T-helper 2 cell treated with Interferon-gamma antibody and Interleukin-4, amounts not matched to agents 5 μg/mL and 100 μg/mL, for 36 hours (primary cell): ENCODE data around the gene HMG20B.

ENCODE experiments used
- DNase-seq: peaks from one replicate; pipeline ENCODE4 v3.0.0; 2021; ENCODE audit warnings: low spot score
- H3K27ac Mint-ChIP-seq: one replicate; pipeline ENCODE4 v1.8.0; 2021; ENCODE audit warnings: mild to moderate bottlenecking, mixed read lengths
- H3K27me3 Mint-ChIP-seq: one replicate; pipeline ENCODE4 v1.8.0; 2021; ENCODE audit warnings: low read depth, mixed read lengths
- H3K36me3 Mint-ChIP-seq: one replicate; pipeline ENCODE4 v1.8.0; 2021; ENCODE audit warnings: low read depth, mixed read lengths
- H3K4me1 Mint-ChIP-seq: one replicate; pipeline ENCODE4 v1.8.0; 2021; ENCODE audit warnings: low read depth, mixed read lengths
- H3K4me3 Mint-ChIP-seq: one replicate; pipeline ENCODE4 v1.8.0; 2022; ENCODE audit warnings: mild to moderate bottlenecking, moderate library complexity, mixed read lengths
- H3K9me3 Mint-ChIP-seq: one replicate; pipeline ENCODE4 v1.8.0; 2021; ENCODE audit warnings: mixed read lengths

HMG20B gene

DNA sequence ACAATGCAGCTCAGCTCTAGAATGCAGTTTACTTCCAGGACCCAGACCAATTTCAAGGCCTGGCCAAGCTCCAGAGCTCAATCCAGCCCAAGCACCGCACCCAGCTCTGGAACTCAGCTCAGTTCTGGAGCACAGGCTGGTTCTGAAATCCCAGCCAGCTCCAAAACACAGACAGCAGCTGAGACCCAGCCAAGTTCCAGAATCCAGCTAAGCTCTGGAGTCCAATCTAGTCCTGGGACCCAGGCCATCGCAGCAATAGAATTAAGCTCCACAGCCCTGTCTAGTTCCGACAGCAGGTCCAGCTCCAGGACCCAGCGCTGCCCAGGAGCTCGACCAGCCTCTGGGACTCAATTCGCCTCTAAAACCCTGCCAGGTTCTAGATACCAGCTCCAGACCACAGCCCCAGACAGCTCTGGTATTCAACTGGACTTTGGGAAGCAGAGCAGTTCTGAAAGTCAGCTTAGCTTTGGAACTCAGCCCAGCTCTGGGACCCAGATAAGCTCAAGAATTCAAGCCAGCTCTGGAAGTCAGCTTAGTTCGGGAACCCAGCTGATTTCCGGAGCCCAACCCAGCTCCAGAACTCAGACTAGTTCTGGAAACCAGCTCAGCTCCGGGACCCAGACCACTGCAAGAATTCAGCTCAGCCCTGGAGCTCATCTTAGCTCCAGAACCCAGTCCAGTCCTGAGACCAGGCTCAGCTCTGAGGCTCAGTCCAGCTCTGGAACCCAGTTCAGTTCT is 19.3 kb downstream of the HMG20B start:
- peaks cover 5% of the 10 kb centered on the region for H3K9me3 Mint-ChIP-seq
- no peaks in the 10 kb centered on the region for H3K27me3 Mint-ChIP-seq
- H3K4me1 Mint-ChIP-seq = no peaks in the 10 kb centered on the region
- no peaks in the 10 kb centered on the region for H3K36me3 Mint-ChIP-seq
- DNase-seq = no peak
- no peak overlapping the region for H3K4me3 Mint-ChIP-seq
- no peak overlapping the region for H3K27ac Mint-ChIP-seq

DNA sequence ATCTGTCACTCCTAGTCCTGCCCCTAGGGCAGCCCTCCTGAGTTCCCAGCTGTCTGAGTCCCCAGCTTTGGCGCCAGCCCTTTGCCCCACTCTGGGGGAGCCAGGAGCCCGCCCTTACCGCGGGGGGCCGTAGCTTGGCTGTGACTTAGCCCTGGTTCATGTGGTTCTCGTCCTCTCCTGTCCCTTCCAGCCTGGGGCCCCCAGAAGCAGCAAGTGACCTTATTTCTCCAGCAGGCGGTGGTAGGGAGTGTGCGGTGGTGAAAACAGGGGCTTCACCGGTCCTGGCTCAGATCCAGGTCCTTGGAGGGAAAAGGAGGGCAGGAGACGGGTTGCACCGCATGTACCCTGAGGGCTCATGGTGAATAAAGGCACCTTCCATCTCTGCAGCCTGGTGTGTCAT is 20.4 kb downstream of the HMG20B start:
- Mint-ChIP-seq H3K4me1 (no peaks in the 10 kb centered on the region), H3K27me3 (no peaks in the 10 kb centered on the region), H3K27ac (no peak overlapping the region), H3K4me3 (no peak overlapping the region), H3K9me3 (peaks cover 5% of the 10 kb centered on the region), H3K36me3 (no peaks in the 10 kb centered on the region)
- DNase-seq = no peak

DNA sequence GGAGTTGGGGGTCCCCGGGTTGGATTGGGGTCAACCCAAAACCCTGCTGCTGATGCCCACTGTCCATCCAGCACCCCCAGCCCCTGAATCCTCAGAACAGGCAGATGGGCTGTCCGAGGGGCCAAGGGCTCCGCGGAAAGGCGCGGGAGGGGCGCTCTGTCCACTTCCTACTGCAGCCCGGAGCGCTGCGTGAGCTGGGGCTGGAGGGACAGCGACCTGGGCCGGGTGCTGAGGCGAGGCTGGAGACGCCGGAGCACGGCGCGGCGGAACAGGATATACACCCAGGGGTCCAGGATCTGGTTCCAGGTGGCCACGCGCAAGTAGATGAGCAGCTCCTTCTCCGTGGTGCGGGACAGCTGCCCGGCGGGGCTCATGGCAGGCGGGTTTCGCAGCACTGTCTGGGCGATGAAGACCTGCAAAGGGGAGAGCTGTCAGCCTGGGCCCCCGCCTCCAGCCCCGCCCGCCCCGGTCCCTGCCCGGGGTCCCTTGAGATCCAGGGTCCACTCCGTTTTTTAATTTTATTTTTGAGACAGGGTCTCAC is 22.8 kb downstream of the HMG20B start:
- H3K27ac Mint-ChIP-seq = no peak overlapping the region
- H3K27me3 Mint-ChIP-seq = no peaks in the 10 kb centered on the region
- no peak for DNase-seq
- H3K4me1 Mint-ChIP-seq = no peaks in the 10 kb centered on the region
- no peaks in the 10 kb centered on the region for H3K36me3 Mint-ChIP-seq
- no peak overlapping the region for H3K4me3 Mint-ChIP-seq
- H3K9me3 Mint-ChIP-seq = peaks cover 5% of the 10 kb centered on the region

DNA sequence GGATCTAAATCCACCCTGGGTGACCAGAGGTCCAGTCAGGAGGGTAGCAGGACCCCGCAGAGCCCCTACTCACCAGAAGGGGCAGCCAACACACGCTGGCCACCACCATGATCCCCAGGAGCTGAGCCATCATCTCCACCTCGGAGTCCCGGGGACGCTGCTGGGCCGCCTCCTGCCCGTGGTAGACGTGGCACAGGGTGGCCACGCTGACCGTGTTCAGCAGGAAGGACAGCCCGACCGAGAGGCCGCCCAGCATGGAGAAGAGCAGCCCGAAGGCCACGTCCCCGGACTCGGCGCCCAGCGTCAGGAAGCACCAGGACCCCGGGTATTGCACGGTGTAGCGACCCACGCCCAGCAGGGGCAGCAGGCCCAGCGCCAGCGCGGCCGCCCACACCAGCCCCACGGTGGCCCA is 27.0 kb downstream of the HMG20B start:
- H3K9me3 Mint-ChIP-seq = no peaks in the 10 kb centered on the region
- H3K27ac Mint-ChIP-seq = no peak overlapping the region
- no peaks in the 10 kb centered on the region for H3K36me3 Mint-ChIP-seq
- no peaks in the 10 kb centered on the region for H3K27me3 Mint-ChIP-seq
- no peak for DNase-seq
- no peak overlapping the region for H3K4me3 Mint-ChIP-seq
- no peaks in the 10 kb centered on the region for H3K4me1 Mint-ChIP-seq

DNA sequence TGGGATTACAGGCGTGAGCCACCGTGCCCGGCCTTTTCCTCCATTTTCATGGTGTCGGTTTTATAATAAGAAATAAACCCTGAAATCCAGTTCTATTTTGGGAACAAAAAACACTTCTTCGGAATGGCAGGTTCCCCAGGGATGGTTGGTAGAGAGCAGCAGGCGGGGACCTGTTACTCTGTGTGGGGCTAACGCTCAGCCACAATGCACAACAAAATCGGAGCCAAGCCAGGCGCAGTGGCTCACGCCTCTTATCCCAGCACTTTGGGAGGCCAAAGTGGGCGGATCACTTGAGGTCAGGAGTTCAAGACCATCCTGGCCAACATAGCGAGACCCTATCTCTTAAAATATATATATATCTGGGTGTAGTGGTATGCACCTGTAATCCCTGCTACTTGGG is 28.3 kb downstream of the HMG20B start:
- Mint-ChIP-seq H3K4me3 (no peak overlapping the region), H3K36me3 (no peaks in the 10 kb centered on the region), H3K4me1 (no peaks in the 10 kb centered on the region), H3K9me3 (no peaks in the 10 kb centered on the region), H3K27me3 (no peaks in the 10 kb centered on the region), H3K27ac (no peak overlapping the region)
- DNase-seq = no peak

DNA sequence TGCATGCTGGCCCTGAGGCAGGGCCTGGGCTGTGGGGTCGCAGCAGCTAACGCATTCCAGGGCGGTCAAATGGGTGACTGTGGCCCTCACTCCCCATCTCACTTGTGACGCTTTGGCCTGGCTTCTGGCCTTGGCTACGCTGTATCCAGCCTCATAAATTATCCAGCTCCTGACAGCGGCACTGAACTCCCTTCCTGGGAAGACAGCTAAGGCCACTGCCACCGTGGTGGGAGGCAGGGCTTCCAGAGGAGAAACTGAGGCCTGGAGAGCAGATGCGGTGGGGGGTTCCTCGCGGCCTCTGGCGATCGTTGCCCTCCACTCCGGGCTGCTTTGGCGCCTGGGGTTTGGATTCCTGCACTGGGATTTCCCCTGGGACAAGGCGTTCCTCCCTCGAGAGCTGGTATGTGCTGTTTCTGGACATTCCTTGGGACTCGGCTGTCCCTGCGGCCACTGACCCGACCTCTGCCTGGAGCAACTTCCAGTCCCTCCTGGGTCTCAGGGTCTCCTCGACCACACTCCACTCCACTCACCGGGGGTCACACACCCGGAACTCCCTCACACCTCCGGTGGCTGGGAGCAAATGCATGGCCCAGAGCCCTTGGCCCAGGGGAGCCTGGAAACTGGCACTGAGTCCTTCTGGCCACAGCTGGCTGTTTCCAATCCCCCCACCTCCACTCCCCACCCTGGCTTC is 30.5 kb downstream of the HMG20B start:
- H3K9me3 Mint-ChIP-seq = no peaks in the 10 kb centered on the region
- peaks cover 3% of the 10 kb centered on the region for H3K4me1 Mint-ChIP-seq
- no peak overlapping the region for H3K27ac Mint-ChIP-seq

DNA sequence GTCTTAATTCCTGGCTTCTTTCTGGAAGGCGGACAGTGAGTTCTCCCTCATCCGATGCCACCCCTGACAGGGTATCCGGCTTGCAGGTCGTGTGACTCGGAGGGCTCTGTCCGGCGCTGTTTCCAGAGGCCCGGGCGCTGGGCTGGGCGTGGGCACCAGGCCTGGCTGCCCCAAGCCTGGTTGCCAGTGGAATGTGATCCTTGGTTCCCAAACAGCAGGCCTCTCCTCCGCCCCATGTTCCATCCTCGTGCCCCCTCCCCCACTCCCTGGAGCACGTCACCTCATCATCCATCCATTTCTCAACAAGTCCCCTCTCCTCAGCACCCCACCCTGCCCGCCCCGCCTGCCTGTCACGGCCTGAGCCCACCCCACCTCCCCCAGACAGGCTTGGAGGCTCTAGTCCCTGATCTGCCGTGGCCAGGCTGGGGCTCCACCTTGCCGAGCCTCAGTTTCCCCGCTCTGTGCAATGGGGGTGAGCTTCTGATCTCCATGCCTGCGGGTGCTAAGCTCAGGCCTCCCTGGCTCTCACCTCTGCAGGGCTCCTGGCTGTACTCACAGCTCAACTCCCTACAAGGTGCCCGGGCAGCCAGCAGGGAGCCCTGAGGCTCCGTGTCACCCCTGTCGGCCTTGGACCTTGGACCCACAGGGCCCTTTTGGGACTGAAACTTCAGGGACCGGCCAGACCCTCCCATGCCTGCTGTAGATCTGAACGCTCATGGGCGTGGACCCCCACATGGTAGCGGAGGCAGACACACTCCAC is 31.7 kb downstream of the HMG20B start:
- no peaks in the 10 kb centered on the region for H3K9me3 Mint-ChIP-seq
- no peak overlapping the region for H3K27ac Mint-ChIP-seq
- H3K27me3 Mint-ChIP-seq = peaks cover 8% of the 10 kb centered on the region
- no peaks in the 10 kb centered on the region for H3K36me3 Mint-ChIP-seq
- H3K4me3 Mint-ChIP-seq = no peak overlapping the region
- H3K4me1 Mint-ChIP-seq = peaks cover 4% of the 10 kb centered on the region
- DNase-seq = no peak

More for the DNA sequence above, 30.5 kb downstream of the HMG20B start:
- H3K36me3 Mint-ChIP-seq = no peaks in the 10 kb centered on the region
- DNase-seq = no peak
- H3K4me3 Mint-ChIP-seq = no peak overlapping the region
- H3K27me3 Mint-ChIP-seq = peaks cover 8% of the 10 kb centered on the region

DNA sequence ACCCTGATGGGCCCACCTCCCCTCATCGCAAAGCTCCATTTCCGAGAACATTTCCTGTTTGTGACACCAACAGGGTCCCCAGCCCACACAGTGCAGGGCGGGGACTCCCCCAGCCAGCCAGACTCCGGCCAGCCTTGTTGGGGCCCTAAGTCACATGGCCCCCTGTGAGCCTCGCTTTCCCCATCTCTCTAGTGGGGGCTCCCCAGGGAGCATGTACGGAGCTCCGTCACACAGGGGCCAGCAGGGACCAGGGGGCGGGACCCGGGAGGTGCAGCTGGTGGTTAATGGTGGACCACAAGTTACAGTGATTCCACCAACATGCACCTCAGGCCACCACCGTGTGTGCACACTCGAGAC is 32.2 kb downstream of the HMG20B start:
- Mint-ChIP-seq H3K36me3 (no peaks in the 10 kb centered on the region), H3K4me1 (peaks cover 4% of the 10 kb centered on the region), H3K27me3 (peaks cover 8% of the 10 kb centered on the region), H3K9me3 (no peaks in the 10 kb centered on the region), H3K27ac (no peak overlapping the region), H3K4me3 (no peak overlapping the region)
- no peak for DNase-seq

DNA sequence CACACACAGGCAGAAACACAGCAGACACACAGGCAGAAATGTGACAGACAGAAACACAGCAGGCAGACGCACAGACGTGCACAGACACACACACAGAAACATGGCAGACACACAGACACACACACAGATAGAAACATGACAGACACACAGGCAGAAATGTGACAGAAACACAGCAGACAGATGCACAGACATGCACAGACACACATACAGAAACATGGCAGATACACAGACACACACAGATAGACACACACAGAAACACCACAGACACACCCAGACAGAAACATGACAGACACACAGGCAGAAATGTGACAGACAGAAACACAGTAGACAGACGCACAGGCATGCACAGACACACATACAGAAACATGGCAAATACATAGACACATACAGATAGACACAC is 32.6 kb downstream of the HMG20B start:
- H3K36me3 Mint-ChIP-seq = peaks cover under 1% of the 10 kb centered on the region
- no peak overlapping the region for H3K4me3 Mint-ChIP-seq
- H3K9me3 Mint-ChIP-seq = no peaks in the 10 kb centered on the region
- H3K27ac Mint-ChIP-seq = no peak overlapping the region
- H3K27me3 Mint-ChIP-seq = peaks cover 8% of the 10 kb centered on the region
- peaks cover 4% of the 10 kb centered on the region for H3K4me1 Mint-ChIP-seq
- DNase-seq = no peak

DNA sequence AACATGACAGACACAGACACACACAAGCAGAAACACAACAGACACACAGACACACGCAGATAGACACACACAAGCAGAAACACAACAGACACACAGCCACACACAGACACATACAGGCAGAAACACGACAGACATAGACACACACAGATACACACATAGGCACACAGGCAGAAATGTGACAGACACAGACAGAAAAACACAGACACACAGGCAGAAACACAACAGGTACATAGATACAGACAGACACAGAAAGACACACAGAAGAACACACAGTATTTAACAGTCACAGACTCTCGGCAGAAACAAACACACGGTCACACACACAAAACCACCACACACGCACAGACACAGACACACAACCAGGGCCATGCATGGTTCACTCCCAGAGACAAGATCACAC is 33.0 kb downstream of the HMG20B start:
- no peak overlapping the region for H3K4me3 Mint-ChIP-seq
- peaks cover 5% of the 10 kb centered on the region for H3K36me3 Mint-ChIP-seq
- no peak for DNase-seq
- no peak overlapping the region for H3K27ac Mint-ChIP-seq
- H3K27me3 Mint-ChIP-seq = peaks cover 8% of the 10 kb centered on the region
- H3K4me1 Mint-ChIP-seq = peaks cover 4% of the 10 kb centered on the region
- no peaks in the 10 kb centered on the region for H3K9me3 Mint-ChIP-seq

DNA sequence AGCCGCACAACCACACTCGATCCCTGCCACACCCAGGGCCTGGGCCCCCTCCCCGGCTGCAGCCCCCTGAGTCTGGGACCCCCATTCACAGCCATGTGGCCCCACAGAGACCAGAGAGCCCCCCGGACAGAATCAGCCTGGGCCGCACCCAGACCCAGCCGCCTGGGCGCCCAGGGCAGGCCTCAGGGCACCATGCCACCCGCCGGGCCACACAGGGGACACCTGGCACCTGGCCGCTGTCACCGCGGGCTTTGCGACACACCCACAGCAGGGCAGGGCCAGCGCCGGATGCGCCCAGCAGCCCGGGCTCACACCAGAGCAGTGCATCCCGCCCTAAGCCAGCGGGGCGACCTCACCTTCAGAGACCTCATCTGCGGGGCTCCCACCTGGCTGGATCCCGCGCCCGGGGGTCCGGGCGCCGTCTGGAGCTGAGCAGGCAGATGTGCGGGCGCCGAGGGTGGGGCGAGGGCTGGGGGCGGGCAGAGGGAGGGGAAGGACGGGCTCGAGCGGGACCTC is 33.5 kb downstream of the HMG20B start:
- Mint-ChIP-seq H3K4me3 (no peak overlapping the region), H3K36me3 (peaks cover 5% of the 10 kb centered on the region), H3K9me3 (no peaks in the 10 kb centered on the region), H3K27me3 (peaks cover 8% of the 10 kb centered on the region), H3K27ac (no peak overlapping the region), H3K4me1 (peaks cover 4% of the 10 kb centered on the region)
- DNase-seq = no peak

DNA sequence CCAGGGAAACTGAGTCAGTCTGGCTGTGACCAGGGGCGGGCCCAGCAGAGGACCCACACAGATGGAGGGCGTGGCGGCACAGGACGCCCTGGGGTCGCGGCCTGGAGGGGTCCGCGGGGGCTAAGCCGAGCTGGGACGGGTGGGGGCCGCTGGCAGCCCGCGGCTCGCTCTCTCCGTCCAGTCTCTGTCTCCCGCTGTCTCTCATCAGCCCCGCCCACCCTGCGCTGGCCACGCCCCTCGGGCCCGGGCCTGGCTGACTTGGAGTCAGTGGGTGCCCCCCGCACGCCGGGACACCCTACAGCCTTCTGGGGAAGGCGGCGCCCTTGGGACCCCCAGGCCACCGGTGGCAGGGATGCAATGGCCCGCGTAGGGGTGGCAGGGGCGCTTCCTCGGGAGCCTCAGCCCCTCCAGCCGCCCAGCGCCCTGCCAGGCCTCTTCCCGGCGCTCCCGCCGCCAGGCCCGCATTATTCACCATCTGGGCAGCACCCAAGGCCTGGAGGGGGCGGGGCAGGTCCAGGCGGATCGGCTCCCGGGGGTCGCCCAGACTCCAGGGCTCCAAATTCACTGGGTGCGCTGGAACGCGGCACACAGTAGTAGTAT is 34.0 kb downstream of the HMG20B start, which contains the start of gene TBXA2R:
TBXA2R (minus strand) TSS at position 186 of the 600 bp plus-strand sequence. CDS start 6,241 bp downstream, outside the sequence.
- Mint-ChIP-seq H3K36me3 (peaks cover 5% of the 10 kb centered on the region), H3K4me1 (peaks cover 4% of the 10 kb centered on the region), H3K27ac (no peak within 1 kb of the TSS), H3K27me3 (peaks cover 8% of the 10 kb centered on the region), H3K9me3 (no peaks in the 10 kb centered on the region), H3K4me3 (no peak within 1 kb of the TSS)
- DNase-seq = peak; percentile 24

DNA sequence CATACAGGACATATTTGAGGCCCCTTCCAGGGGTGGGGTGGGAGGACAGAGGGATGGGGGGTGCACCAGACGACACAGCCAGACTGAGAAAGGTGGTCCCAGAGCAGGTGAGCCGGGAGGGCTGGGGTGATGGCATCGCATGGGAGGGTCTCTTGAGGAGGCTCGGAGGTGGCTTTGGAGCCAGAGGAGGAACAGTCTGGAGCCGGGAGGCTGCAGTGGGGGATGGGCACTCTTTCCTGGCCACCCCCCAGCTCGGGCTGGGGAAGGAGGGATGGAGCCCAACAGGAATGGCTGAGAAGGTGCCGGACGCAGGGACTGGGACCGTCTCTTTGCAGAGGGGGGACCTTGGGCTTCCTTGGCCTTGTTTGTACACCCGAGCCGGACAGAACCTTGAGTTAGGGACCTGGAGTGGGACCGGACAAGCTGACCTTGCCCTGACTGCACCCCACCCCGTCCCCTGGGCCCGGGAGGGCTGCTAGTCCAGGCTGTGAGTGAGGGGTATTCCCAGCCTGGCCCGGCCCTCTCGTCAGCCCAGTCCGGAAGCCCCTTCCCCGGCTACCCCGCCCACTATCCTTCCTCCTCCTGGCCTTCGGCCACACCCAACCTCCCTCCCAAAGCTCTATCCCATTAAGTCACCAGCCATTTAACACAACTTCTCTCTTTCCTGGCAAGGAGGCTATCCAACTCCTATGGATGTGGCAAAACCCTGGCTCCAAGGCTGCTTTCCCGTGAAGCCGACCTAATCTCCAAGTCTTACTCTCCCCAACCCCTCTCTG is 34.7 kb downstream of the HMG20B start:
- H3K9me3 Mint-ChIP-seq = no peaks in the 10 kb centered on the region
- peaks cover 8% of the 10 kb centered on the region for H3K36me3 Mint-ChIP-seq
- H3K27me3 Mint-ChIP-seq = peaks cover 8% of the 10 kb centered on the region
- H3K4me3 Mint-ChIP-seq = no peak overlapping the region
- peaks cover 4% of the 10 kb centered on the region for H3K4me1 Mint-ChIP-seq
- DNase-seq = no peak
- no peak overlapping the region for H3K27ac Mint-ChIP-seq
